ENCODE measurements around the gene MAPKAPK2.

- TF ChIP-seq CTCF (IDR thresholded peaks at IDR 0.05): no peak
- TF ChIP-seq POLR2A (IDR thresholded peaks at IDR 0.05): no peak
These were observed 11.0 kb downstream of the MAPKAPK2 start for GRCh38 chr1:206695733-206696132.
